ENCODE measurements around the gene DNMT3A.

DNMT3A gene

DNA sequence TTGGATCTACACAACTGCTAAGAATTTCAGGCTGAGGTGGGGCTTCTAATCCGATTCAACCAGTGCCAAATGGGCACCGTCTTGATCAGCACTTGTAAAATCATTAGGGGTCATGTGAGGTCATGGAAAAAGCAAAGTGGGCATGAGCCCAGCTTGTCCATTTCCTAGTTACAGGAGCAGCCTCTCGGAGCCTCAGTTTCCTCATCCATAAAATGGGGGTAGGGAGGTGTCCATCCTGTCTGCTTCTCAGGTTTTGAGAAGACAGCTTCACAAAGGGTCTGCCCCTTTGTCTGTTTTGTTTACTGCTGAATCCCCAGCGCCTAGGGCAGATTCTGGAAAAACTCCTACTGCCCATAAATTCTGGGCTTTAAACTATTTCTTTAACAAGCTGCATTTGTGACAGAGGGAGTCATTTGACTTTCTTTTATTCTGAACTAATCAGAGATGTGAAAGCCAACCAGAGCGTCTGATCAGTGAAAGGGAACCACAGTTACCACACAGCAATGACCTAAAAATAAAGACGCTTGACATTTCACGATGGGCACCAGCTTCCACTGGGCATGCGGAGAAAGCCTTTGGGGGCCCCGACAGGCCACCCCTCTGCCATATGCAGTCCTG is 38.9 kb downstream of the DNMT3A start:
- H3K27ac ChIP-seq = no peak overlapping the region
- peaks cover 7% of the 10 kb centered on the region for H3K36me3 ChIP-seq
- H3K4me3 ChIP-seq (ENCODE audit: low read depth, low read length) = no peak overlapping the region
- H3K9me3 ChIP-seq (ENCODE audit: severe bottlenecking) = no peaks in the 10 kb centered on the region
- TF ChIP-seq, protein P1, sequence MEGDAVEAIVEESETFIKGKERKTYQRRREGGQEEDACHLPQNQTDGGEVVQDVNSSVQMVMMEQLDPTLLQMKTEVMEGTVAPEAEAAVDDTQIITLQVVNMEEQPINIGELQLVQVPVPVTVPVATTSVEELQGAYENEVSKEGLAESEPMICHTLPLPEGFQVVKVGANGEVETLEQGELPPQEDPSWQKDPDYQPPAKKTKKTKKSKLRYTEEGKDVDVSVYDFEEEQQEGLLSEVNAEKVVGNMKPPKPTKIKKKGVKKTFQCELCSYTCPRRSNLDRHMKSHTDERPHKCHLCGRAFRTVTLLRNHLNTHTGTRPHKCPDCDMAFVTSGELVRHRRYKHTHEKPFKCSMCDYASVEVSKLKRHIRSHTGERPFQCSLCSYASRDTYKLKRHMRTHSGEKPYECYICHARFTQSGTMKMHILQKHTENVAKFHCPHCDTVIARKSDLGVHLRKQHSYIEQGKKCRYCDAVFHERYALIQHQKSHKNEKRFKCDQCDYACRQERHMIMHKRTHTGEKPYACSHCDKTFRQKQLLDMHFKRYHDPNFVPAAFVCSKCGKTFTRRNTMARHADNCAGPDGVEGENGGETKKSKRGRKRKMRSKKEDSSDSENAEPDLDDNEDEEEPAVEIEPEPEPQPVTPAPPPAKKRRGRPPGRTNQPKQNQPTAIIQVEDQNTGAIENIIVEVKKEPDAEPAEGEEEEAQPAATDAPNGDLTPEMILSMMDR (IDR thresholded peaks at IDR 0.05; ENCODE audit: low read depth, low read length) = no peak
- DNase-seq = no peak
- H3K27me3 ChIP-seq (ENCODE audit: insufficient read depth, low read depth, severe bottlenecking) = no peaks in the 10 kb centered on the region

DNA sequence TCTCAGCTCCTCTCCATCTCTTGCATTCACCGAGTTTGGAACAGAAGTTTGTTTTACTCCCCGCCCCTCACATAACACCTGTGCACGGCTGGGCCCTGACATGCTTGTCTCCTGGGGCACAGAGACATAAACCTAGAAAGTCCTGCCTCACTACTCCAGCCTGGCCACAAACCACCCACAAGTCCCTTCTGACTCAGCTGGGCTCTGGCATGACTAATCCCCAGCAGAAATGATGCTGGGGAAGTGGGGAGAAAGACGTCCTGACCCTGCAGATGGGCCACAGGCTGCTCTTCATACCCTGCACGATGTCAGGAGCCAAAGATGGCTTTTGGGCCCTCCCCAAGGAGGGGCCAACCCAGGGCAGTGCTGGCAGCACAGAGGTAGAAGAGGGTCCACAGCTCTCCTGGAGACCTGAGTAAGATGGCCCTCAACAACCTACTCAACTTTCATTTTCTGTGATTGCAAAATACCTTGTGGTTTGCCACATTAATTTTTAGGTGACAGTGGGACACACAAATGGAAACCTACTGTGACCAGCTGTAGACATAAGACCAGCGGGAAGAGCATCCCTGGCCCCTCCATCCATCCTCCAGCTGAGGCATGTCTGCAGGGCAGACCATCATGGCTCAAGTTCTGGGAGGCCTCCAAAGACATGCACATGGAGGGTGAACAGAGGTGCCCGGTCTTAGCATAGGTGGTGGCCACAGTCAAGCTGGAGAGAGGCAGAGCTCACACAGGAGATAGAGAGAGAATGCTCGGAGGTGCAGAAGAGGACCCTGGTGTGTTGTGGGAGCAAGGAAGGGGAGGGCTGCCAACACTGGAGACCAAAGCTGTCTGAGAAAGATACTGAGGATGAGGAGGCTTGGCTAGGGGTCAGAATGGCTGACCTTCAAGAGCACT is 40.0 kb downstream of the DNMT3A start:
- no peak overlapping the region for H3K27ac ChIP-seq
- no peaks in the 10 kb centered on the region for H3K9me3 ChIP-seq (ENCODE audit: severe bottlenecking)
- no peak for DNase-seq
- peaks cover 7% of the 10 kb centered on the region for H3K36me3 ChIP-seq
- H3K4me3 ChIP-seq (ENCODE audit: low read depth, low read length) = no peak overlapping the region
- TF ChIP-seq, protein P1 (IDR thresholded peaks at IDR 0.05; ENCODE audit: low read depth, low read length) = no peak
- no peaks in the 10 kb centered on the region for H3K27me3 ChIP-seq (ENCODE audit: insufficient read depth, low read depth, severe bottlenecking)

DNA sequence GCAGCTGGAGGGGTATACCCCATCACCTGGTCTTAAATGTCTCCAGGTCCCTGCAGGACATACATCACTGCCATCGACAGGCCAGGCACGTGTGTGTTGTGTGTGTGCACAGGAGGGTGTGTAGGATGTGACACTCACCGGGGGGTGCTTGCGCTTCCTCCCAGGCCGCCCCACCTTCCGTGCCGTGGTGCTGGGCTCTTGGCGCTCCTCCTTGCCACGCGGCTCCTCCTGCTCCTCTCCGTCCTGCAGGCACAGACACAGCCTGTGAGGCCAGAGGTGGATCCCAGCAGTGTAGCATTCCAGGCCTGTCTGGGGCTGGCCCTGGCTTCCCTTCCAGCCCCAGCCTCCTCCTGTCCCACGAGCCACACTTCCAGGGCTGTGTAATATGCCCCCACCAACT is 41.7 kb downstream of the DNMT3A start:
- TF ChIP-seq, protein P1 (IDR thresholded peaks at IDR 0.05; ENCODE audit: low read depth, low read length) = no peak
- peaks cover 7% of the 10 kb centered on the region for H3K36me3 ChIP-seq
- H3K27ac ChIP-seq = no peak overlapping the region
- no peak overlapping the region for H3K4me3 ChIP-seq (ENCODE audit: low read depth, low read length)
- DNase-seq = no peak
- H3K9me3 ChIP-seq (ENCODE audit: severe bottlenecking) = no peaks in the 10 kb centered on the region
- no peaks in the 10 kb centered on the region for H3K27me3 ChIP-seq (ENCODE audit: insufficient read depth, low read depth, severe bottlenecking)

DNA sequence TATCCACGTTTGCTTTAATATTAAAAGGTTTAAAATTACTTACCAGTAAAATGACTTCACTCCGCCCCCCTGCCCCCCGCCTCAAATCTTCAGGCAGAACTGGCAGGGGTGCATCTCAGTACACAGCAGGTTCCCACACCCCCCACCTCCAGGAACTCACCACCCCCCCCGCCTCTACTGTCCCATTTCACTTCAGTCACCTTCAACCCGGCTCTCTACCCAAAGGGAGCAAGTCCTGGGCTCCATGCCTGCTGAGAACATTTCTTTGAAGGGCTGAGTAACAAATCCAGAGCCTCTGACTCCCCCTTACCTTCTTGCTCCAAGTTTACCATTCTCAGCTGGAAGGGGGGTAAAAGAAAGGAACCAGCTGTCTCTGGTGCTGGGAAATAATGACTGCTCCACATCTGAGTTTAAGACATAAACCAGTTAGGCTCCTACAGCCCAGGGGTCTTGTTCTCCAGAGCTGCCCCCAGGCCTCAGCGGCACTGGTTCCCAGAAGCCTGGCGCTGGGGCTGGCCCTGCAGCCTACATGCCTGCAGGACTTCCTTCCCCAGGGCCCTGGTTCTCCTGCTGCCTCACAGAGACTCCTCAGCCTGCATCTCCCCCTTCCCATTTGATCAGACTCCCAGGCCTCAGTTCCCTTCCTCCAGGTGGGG is 42.8 kb downstream of the DNMT3A start:
- H3K9me3 ChIP-seq (ENCODE audit: severe bottlenecking) = no peaks in the 10 kb centered on the region
- TF ChIP-seq, protein P1 (IDR thresholded peaks at IDR 0.05; ENCODE audit: low read depth, low read length) = no peak
- DNase-seq = no peak
- H3K36me3 ChIP-seq = peaks cover 7% of the 10 kb centered on the region
- no peaks in the 10 kb centered on the region for H3K27me3 ChIP-seq (ENCODE audit: insufficient read depth, low read depth, severe bottlenecking)
- no peak overlapping the region for H3K4me3 ChIP-seq (ENCODE audit: low read depth, low read length)
- H3K27ac ChIP-seq = no peak overlapping the region

DNA sequence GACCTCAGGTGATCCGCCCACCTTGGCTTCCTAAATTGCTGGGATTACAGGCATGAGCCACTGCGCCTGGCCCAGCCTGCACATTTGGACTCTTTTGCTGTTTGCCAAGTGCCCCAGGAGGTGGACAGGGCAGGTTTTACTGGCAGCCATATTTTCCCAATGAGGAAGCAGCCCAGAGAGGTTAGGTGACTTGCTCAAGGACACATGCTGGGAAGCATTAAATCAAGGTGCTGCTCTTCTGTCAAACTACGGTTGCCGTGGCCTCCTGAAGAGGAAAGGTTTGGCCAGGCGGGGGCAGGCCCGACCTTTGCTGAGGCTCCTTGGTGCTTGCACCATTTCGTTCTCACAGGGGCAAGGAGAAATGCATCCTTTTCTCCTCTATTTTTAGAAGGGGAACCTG is 44.0 kb downstream of the DNMT3A start:
- DNase-seq = peak; percentile 68

More for the DNA sequence above, 44.0 kb downstream of the DNMT3A start:
- Histone ChIP-seq H3K27me3 (ENCODE audit: insufficient read depth, low read depth, severe bottlenecking) (no peaks in the 10 kb centered on the region), H3K27ac (no peak overlapping the region), H3K9me3 (ENCODE audit: severe bottlenecking) (no peaks in the 10 kb centered on the region), H3K4me3 (ENCODE audit: low read depth, low read length) (no peak overlapping the region), H3K36me3 (peaks cover 4% of the 10 kb centered on the region)
- TF ChIP-seq, protein P1 (IDR thresholded peaks at IDR 0.05; ENCODE audit: low read depth, low read length) = peak; percentile 74
